ENCODE measurements around the gene ZNF343.
"Not testable (repeated sequence)": the region's sequence is repeated elsewhere in the genome, so short reads cannot be mapped to it uniquely, and the experiment has no call there.

ZNF343 gene

DNA sequence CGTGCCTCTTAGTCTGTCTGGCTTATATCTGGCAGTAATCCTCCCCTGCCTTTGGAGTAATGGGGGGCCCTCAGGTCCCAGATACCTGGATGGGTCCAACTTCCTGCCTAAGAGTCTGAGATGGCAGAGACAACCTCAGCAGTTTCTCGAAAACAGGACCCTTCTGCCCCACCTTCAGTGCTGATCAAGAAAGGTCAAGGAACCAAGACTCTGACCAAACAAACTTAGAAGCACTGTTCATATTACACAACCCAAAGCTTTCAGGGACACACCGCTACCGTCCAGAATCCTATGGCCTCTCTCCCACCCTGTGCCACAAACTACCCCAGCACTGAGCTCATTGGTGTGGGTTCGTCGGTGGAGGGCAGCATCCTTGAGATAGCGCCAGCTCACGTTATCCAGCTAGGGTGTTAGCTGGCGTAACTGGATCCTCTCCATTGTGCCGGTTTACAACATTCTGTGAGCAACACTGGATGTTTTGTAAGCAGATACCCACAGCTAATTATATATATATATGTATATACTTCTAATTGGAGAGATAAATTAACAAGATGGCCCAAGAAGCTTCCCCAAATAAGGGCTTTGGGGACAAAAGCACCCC, 20.1 kb upstream of the ZNF343 start:
- DNase-seq (ENCODE audit: extremely low spot score): no peak
- CTCF ChIA-PET: interaction anchor here (1.1 to 1.6 kb wide), 3 partner anchors 9 to 94 kb away, joined by 3 to 5 read pairs (median 5); no protein-coding TSS in a partner anchor
- TF ChIP-seq, protein P1, sequence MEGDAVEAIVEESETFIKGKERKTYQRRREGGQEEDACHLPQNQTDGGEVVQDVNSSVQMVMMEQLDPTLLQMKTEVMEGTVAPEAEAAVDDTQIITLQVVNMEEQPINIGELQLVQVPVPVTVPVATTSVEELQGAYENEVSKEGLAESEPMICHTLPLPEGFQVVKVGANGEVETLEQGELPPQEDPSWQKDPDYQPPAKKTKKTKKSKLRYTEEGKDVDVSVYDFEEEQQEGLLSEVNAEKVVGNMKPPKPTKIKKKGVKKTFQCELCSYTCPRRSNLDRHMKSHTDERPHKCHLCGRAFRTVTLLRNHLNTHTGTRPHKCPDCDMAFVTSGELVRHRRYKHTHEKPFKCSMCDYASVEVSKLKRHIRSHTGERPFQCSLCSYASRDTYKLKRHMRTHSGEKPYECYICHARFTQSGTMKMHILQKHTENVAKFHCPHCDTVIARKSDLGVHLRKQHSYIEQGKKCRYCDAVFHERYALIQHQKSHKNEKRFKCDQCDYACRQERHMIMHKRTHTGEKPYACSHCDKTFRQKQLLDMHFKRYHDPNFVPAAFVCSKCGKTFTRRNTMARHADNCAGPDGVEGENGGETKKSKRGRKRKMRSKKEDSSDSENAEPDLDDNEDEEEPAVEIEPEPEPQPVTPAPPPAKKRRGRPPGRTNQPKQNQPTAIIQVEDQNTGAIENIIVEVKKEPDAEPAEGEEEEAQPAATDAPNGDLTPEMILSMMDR (IDR thresholded peaks at IDR 0.05; ENCODE audit: control extremely low read depth, extremely low read depth, low read depth, missing control alignments): no peak
- POLR2A ChIA-PET: no interaction called here

DNA sequence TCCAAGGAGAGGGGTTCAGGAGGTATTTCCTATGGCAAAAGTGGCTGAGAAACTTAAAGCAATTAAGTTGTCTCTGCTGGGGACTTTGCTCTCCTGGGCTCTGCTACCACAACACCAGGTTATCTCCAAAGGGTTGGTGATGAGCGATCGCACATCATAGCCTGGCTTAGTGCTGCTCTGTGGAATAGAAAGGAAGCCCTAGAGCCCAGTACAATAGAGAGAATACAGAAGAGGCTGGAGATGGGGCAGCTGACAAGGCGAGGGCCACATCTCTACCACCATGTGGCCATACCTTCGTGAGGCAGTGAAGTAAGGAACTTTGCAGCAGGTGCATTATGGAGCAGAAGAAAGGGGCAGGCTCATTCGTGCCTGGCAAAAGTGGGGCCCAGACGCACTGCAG, 19.0 kb upstream of the ZNF343 start:
- TF ChIP-seq, protein P1 (IDR thresholded peaks at IDR 0.05; ENCODE audit: control extremely low read depth, extremely low read depth, low read depth, missing control alignments): no peak
- CTCF ChIA-PET: interaction anchor here (1.6 kb wide), 1 partner anchor 11 kb away, joined by 5 read pairs; no protein-coding TSS in a partner anchor
- DNase-seq (ENCODE audit: extremely low spot score): no peak
- POLR2A ChIA-PET: no interaction called here

DNA sequence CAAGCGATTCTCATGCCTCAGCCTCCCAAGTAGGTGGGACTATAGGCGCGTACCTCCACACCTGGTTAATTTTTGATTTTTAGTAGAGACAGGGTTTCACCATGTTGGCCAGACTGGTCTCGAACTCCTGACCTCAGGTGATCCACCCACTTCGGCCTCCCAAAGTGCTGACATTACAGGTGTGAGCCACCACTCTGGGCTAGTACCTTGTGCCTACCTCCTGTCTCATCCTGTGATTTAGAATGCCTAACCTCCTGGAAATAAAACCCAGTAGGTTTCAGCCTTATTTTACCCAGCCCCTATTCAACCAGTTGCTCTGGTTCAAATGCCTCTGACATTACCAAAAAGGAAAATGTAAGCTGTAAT, 17.5 kb upstream of the ZNF343 start:
- POLR2A ChIA-PET: interaction anchor here (0.6 kb wide), 1 partner anchor 9 kb away, joined by 6 read pairs; no protein-coding TSS in a partner anchor
- CTCF ChIA-PET: not testable (repeated sequence)

DNA sequence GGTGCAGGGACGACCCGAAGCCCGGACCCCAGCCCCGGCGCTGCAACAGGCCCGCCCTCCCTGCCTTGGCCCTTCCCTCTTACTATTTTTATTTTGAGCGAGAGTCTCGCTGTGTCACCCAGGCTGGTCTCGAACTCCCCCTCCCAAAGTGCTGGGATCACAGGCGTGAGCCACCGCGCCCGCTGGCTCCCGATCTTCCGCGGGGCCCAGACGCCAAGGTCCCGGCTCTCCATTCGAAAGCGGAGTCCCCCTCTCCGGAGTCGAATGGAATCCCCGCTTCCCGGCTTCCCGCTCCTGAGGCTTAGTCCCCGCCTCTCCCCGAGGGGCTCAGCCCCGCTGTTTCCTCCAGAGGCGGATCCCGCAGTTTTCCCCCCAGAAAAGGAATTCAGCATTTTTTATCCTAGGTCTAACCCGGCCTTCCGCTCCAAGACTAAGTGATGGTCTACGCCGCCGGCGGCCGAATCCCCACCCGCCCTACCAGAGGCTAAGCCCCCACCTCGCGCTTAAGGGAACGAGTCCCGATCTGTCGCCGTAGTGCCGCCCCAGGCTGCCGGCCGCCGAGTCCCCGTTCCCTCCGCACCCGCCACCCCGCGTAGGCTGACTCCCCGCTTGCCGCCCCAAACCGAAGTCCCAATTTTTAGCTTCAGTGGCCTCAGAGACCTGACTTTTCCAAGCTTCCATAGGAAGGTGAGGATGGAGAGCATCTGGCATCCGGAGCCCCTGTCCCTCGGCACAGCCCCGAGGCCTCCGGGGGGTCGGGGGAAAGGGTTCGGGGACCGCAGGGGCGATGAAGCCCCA, 16.2 kb upstream of the ZNF343 start:
- TF ChIP-seq, protein P1 (IDR thresholded peaks at IDR 0.05; ENCODE audit: control extremely low read depth, extremely low read depth, low read depth, missing control alignments): no peak
- DNase-seq (ENCODE audit: extremely low spot score): peak; percentile 57
- ChIA-PET CTCF (interaction anchor here (0.6 to 6.3 kb wide), 20 partner anchors 8 to 138 kb away, joined by 3 to 138 read pairs (median 4); partner anchors contain the start of genes SNRPB and ZNF343), POLR2A (interaction anchor here (0.6 to 1.0 kb wide), 3 partner anchors 54 to 182 kb away, joined by 3 to 4 read pairs (median 3); partner anchors contain the start of genes NOP56 and SNRPB)

More for the DNA sequence above, 17.5 kb upstream of the ZNF343 start:
- not testable (repeated sequence) for DNase-seq (ENCODE audit: extremely low spot score)

DNA sequence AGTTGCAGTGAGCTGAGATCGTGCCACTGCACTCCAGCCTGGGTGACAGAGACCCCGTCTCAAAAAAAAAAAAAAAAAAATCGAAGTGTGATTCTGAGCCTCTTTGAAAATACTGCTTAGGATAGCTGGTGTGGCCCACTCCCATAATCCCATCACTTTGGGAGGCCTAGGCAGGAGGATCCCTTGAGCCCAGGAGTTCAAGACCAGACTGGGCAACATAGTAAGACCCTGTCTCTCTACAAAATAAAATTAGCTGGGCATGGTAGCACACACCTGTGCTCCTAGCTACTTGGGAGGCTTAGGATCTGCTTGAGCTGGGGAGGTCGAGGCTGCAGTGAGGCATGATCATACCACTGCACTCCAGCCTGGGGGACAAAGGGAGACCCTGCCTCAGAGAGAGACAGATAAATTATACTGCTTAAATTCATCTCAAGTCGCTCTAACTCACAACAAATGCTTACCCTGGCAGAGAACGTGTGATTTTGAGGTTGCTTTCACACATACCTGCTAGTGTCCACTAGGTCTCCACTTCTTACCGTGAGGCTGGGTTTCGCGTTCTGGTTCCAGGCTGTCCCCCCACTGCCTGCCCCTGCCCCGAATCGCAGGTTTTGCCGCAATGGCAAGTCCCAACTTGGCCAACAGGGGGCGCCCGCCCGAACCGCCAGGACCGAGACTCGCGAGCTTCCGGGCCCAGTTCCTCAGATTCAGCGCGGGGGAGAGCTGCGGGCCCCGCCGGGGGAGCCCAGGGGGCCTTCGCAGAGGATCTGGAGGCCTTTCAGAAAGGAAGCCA, 15.4 kb upstream of the ZNF343 start:
- ChIA-PET CTCF (interaction anchor here (0.6 to 6.3 kb wide), 22 partner anchors 9 to 137 kb away, joined by 3 to 138 read pairs (median 4); partner anchors contain the start of genes SNRPB and ZNF343), POLR2A (interaction anchor here (0.7 kb wide), 1 partner anchor 54 kb away, joined by 3 read pairs; the partner anchor contains the start of gene SNRPB)
- DNase-seq (ENCODE audit: extremely low spot score): peak; percentile 89
- TF ChIP-seq, protein P1 (IDR thresholded peaks at IDR 0.05; ENCODE audit: control extremely low read depth, extremely low read depth, low read depth, missing control alignments): peak; percentile 96

DNA sequence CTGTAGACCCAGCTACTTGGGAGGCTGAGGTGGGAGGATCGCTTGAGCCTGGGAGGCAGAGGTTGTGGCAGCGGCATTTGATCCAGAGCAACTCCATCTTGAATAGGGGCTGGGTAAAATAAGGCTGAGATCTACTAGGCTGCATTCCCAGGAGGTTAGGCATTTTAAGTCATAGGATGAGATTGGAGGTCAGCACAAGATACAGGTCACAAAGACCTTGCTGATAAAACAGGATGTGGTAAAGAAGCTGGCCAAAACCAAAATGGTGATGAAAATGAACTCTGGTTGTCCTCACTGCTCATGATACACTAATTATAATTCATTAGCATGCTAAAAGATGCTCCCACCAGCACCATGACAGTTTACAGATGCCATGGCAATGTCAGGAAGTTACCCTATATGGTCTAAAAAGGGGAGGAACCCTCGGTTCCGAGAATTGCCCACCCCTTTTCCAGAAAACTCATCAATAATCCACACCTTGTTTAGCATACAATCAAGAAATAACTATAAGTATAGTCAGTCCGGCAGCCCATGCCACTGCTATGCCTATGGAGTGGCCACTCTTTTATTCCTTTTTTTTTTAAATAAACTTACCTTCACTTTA, 14.2 kb upstream of the ZNF343 start:
- DNase-seq (ENCODE audit: extremely low spot score): not testable (repeated sequence)
- POLR2A ChIA-PET: interaction anchor here (1.3 to 1.6 kb wide), 2 partner anchors 52 to 129 kb away, joined by 6 to 7 read pairs; partner anchors contain the start of genes NOP56 and SNRPB
- CTCF ChIA-PET: interaction anchor here (0.8 to 6.3 kb wide), 26 partner anchors 8 to 1256 kb away, joined by 3 to 138 read pairs (median 7); partner anchors contain the start of genes NOP56, SNRPB, TMC2 and ZNF343
